Stimulated activated CD8-positive, alpha-beta memory T cell treated with anti-CD3 and anti-CD28 coated beads, Interleukin-15, amount 100 ng/mL, for 24 hours (primary cell): ENCODE data around the gene TICRR.
"Not testable (repeated sequence)": the region's sequence is repeated elsewhere in the genome, so short reads cannot be mapped to it uniquely, and the experiment has no call there.

Source experiments
- DNase-seq: peaks from one replicate; pipeline ENCODE4 v3.0.0-alpha.2; 2020; ENCODE audit warnings: low read depth

The TICRR gene

GRCh38 chr15:89566181-89566580 lies 9.1 kb upstream of the TICRR start:
- DNase-seq: no peak

GRCh38 chr15:89566621-89567294 lies 8.5 kb upstream of the TICRR start:
- DNase-seq: no peak

DNA sequence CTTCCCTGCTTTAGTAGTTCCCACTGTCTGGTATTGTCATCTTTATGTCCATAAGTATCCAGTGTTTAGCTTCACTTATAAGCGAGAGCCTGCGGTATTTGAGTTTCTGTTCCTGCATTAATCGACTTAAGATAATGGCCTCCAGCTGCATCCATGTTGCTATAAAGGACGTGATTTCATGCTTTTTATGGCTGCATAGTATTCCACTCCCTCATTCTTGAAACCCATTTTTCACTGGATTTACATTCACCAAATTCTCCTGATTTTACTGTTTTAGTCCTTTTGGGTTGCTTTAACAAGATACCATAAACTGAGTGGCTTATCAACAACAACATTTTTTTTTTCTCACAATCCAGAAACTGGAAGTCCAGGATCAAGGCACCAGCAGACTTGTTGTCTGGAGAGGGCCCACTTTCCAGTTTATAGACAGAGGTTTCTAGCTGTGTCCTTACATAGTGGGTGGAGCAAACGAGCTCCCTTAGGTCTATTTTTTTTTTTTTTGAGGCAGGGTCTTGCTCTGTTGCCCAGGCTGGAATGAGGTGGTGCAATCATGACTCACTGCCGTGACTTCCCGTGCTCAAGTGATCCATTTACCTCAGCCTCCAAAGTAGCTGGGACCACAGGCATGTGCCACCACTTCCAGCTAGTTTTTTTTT lies 6.1 kb upstream of the TICRR start:
- DNase-seq: no peak

- DNase-seq: peak; percentile 8
Observed at GRCh38 chr15:89575656-89576416, 567 bp downstream of the TICRR start.

- no peak for DNase-seq
Observed at GRCh38 chr15:89576417-89576773, 1.1 kb downstream of the TICRR start.

GRCh38 chr15:89577776-89578115 lies 2.5 kb downstream of the TICRR start:
- DNase-seq: no peak

DNA sequence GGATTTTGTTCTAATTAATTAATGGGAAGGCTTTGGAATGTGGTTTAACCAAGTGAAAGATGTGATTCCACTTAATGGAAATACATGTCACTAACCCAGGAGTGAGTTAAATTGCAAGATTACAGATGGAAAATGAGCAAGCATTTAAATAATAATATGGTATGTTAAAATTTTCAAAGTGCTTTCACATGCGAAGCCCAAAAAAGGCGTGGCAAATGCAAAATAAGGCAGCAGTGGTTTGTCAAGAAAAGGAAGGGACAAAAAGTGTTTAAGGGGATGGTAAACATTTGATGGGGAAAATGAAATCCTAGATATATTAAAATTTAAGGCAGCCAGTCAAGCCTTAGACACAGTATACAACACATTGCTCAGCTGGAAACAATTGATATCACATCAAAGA lies 2.9 kb downstream of the TICRR start:
- no peak for DNase-seq

- not testable (repeated sequence) for DNase-seq
Observed at GRCh38 chr15:89580747-89581146, 5.5 kb downstream of the TICRR start.

DNA sequence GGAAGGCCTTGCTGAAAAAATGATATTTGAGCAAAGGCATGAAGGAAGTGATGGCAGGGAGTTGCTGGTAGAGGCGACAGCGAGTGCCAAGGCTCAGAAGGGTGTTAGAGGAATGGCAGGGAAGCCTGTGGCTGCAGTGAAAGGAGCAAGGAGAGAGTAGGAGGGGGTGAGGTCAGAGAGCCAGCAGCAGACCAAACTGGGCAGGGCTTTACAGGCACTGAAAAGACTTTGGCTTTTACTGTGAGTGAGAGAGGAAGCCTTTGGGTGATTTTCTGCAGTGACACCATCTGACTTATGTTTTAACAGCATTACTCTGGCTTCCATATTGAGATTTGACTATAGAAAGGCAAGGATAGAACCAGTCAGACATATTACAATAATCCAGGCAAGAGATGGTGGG lies 11.4 kb downstream of the TICRR start:
- DNase-seq: no peak

- no peak for DNase-seq
Observed at GRCh38 chr15:89587955-89588354, 12.7 kb downstream of the TICRR start.

GRCh38 chr15:89591834-89592233 lies 16.6 kb downstream of the TICRR start:
- no peak for DNase-seq

DNA sequence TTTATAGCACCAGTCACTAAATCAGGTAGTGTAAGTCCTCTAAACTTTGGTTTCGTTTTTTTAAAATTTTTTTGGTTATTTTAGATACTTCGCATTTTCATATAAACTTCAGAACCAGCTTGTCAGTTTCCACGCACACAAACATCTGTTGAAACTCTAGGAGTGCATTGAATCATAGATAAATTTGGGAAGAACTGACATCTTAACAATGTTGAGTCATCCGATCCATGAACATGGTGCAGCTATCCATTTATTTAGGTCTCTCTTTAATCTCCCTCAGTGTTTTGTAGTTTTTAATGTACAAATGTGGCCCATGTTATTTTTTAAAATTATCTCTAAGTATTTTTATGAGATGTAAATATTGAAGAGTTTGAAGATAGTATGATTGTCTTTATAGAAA lies 17.7 kb downstream of the TICRR start:
- DNase-seq: no peak

DNA sequence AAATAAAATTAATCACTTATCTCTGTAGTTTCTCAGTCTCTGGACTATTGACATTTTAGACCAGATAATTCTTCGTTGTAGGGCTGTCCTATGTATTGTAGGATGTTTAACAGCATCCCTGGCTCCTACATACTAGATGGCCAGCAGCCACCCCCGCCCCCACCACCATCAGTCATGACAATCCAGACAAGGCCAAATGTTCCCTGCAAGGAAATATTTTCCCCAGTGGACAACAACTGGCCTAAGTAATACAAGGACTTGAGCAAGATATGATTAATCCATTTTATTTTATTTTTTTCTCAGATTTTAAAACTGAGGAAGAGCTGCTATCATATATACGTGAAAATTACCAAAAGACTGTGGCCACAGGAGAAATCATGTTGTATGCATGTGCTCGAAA lies 23.8 kb downstream of the TICRR start:
- DNase-seq: no peak

GRCh38 chr15:89611317-89611716 lies 36.0 kb downstream of the TICRR start:
- no peak for DNase-seq

GRCh38 chr15:89613031-89613430 lies 37.8 kb downstream of the TICRR start:
- DNase-seq: no peak

DNA sequence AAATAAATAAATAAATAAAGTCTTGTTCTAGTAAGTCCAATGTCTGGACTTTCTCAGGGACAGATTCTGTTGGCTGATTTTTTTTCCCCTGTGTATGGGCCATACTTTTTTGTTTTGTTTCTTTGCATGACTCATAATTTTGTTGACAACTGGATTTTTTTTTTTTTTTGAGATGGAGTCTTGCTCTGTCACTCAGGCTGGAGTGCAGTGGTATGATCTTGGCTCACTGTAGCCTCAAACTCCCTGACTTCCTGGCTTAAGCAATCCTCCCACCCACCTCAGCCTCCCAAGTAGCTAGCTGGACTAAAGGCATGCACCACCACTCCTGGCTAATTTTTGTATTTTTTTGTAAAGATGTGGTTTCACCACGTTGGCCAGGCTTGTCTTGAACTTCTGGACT lies 38.9 kb downstream of the TICRR start:
- no peak for DNase-seq

- no peak for DNase-seq
Observed at GRCh38 chr15:89615135-89615534, 39.9 kb downstream of the TICRR start.

GRCh38 chr15:89616228-89616627 lies 41.0 kb downstream of the TICRR start:
- no peak for DNase-seq

DNA sequence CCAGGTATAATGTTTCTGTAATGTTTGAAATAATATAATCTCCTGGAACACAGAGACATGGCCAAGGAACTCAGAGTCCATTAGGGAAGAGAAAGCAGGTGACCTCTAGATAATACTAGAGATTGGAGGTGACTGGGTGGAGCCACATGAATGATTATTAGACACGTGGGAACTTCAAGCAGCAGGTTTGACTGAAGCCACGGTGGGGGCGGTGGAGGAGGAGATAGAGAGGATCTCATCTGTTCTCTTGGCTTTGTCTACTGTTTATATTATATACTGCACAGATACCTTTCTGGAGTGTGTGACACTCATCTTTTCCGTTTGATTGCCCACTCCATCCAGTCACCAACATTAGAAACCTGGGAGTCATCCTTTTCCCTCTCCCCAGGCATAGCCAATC lies 46.3 kb downstream of the TICRR start:
- DNase-seq: no peak

DNA sequence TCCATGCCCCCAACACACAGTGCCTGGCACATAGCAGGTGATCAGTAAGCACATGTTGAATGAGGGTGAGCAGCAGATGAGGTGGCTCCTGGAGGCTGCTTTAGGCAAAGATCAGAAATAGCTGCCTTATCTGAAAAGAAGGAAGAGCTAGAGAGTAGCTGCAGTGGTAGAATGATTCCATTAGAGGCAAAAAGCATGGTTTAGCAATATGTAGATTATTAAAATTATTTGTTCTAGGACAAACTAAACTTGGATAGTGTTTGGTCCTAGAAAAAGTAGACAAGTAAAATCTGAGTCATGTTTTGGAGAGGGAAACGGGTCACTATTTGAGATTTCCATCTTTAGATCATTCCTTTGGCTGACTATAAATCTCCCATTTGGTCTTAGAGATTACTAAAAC lies 47.9 kb downstream of the TICRR start:
- DNase-seq: no peak

DNA sequence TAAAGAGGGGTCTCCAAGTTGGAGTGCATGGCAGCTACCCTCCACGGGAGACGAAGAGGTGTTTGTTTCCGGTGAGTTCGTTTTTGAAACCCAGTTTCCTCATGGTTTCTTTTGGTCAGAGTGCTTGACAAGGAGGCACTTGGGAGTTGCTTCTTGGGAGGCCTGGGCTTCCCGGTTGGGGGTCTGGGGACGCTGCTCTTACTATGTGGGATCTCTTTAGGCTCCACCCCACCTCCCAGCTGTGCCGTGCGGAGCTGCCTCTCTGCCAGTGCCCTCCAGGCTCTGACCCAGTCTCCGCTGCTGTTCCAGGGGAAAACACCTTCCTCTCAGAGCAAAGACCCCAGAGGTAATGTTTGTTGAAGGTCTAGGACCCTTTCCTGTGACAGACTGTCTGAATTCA lies 50.4 kb downstream of the TICRR start:
- no peak for DNase-seq

GRCh38 chr15:89627256-89627970 lies 52.1 kb downstream of the TICRR start:
- no peak for DNase-seq

DNA sequence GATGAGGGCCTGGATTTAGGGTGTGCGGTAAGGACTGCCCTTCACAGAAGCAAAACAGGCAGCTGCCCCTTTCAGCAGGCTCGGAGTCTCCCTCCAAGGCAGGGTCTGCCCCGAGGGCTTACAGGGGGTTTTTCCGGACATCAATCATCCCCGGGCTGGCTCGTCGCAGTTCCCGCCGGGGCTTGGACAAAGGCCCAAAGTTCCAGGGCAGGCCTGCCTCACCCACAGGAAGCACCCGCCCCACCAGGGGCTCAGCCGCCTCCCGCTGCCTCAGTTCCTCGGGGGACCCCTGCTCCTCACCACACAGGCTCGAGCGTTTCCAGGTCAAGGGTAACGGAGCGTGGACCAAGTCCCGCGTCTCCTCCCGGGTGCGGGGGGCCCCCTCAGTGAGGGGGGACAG lies 53.0 kb downstream of the TICRR start:
- DNase-seq: no peak
